H1 (cell line): ENCODE data around the gene ZNF423. TPM values are rescaled to one million over a fixed set of nuclear protein-coding genes. Genes with fewer than 3 reads are reported as not detected.

ENCODE experiments used
- CTCF ChIA-PET: fragments of 300-600 bp; sonication (Branson Sonifier 250); formaldehyde crosslinking; loops from one replicate; lab custom pipeline; 2021; ENCODE audit not compliant: partially characterized antibody; lab: Charles Lee
- POLR2A ChIA-PET: fragments of 300-600 bp; sonication (Branson Sonifier 250); formaldehyde crosslinking; loops from one replicate; lab custom pipeline; 2021; ENCODE audit warnings: inconsistent platforms; ENCODE audit not compliant: partially characterized antibody; lab: Charles Lee
- DNase-seq, 2 experiments: peaks; one replicate each; pipeline versions ENCODE4 v3.0.0 to v3.0.0-alpha.2; 2010 to 2022; ENCODE audit warnings: low spot score in 2 of 2, low read depth in 1 of 2, mixed read lengths in 1 of 2
- FAIRE-seq: peaks from 2 replicates; lab custom pipeline; 2011; peaks lifted over from hg19 to GRCh38; lab: Jason Lieb, UNC
- H2AFZ ChIP-seq: 2 replicates; pipeline ENCODE4 v1.8.1; 2012; ENCODE audit warnings: low read length, inconsistent platforms
- H2AK5ac ChIP-seq: 2 replicates; pipeline ENCODE4 v1.6.1; 2013; ENCODE audit warnings: low read depth, low read length
- H2BK120ac ChIP-seq: replicated peaks from 2 replicates; pipeline ENCODE3; 2013; ENCODE audit warnings: low read depth, low read length, inconsistent platforms
- H2BK12ac ChIP-seq: 2 replicates; pipeline ENCODE4 v1.6.1; 2013; ENCODE audit warnings: low read depth, low read length
- H2BK15ac ChIP-seq: 2 replicates; pipeline ENCODE4 v1.6.1; 2013; ENCODE audit warnings: low read length
- H2BK20ac ChIP-seq: 2 replicates; pipeline ENCODE4 v1.6.1; 2013; ENCODE audit warnings: low read length
- H2BK5ac ChIP-seq: 2 replicates; pipeline ENCODE4 v1.6.1; 2013; ENCODE audit warnings: low read depth, low read length
- H3K14ac ChIP-seq: 2 replicates; pipeline ENCODE4 v1.6.1; 2013; ENCODE audit warnings: inconsistent platforms; ENCODE audit not compliant: insufficient read length
- H3K18ac ChIP-seq: 2 replicates; pipeline ENCODE4 v1.6.1; 2013; ENCODE audit warnings: low read length; ENCODE audit errors: extremely low read depth
- H3K23ac ChIP-seq: 2 replicates; pipeline ENCODE4 v1.6.1; 2013; ENCODE audit warnings: inconsistent platforms; ENCODE audit not compliant: insufficient read length
- H3K23me2 ChIP-seq: 2 replicates; pipeline ENCODE4 v1.6.1; 2013; ENCODE audit warnings: low read depth, low read length
- H3K27ac ChIP-seq: 2 replicates; pipeline ENCODE4 v1.6.1; 2011; ENCODE audit warnings: low read depth, low read length, inconsistent platforms
- H3K27me3 ChIP-seq, 4 experiments: replicated peaks in 1 of 4; 1 replicate in 1 of 4; 2 replicates in 3 of 4; pipeline versions ENCODE4 v1.6.1 to v1.8.1; 2011 to 2013; ENCODE audit warnings: low read length in 3 of 4, mild to moderate bottlenecking in 3 of 4, inconsistent platforms in 2 of 4, mixed read lengths in 2 of 4, moderate library complexity in 1 of 4; ENCODE audit not compliant: control insufficient read depth in 3 of 4, insufficient read depth in 3 of 4; ENCODE audit errors: extremely low read depth in 1 of 4
- H3K36me3 ChIP-seq, 4 experiments: 2 replicates each; pipeline versions ENCODE4 v1.6.1 to v1.8.1; 2011 to 2013; ENCODE audit warnings: mild to moderate bottlenecking in 4 of 4, low read length in 3 of 4, moderate library complexity in 2 of 4, control low read depth in 1 of 4, inconsistent platforms in 1 of 4; ENCODE audit not compliant: insufficient read depth in 4 of 4, control insufficient read depth in 2 of 4
- H3K4ac ChIP-seq: replicated peaks from 2 replicates; pipeline ENCODE3; 2013; ENCODE audit warnings: low read length, low read depth, mixed read lengths, inconsistent platforms; ENCODE audit not compliant: insufficient read length
- H3K4me1 ChIP-seq, 4 experiments: replicated peaks in 1 of 4; 1 replicate in 1 of 4; 2 replicates in 3 of 4; pipeline versions ENCODE4 v1.6.1 to v1.8.1; 2011 to 2013; ENCODE audit warnings: low read length in 3 of 4, inconsistent platforms in 2 of 4, mixed read lengths in 1 of 4; ENCODE audit not compliant: insufficient read depth in 4 of 4, control insufficient read depth in 3 of 4
- H3K4me2 ChIP-seq, 2 experiments: 2 replicates each; pipeline versions ENCODE4 v1.6.1 to v1.8.1; 2011 to 2013; ENCODE audit warnings: low read depth in 2 of 2, low read length in 2 of 2, control low read depth in 1 of 2, inconsistent platforms in 1 of 2, mild to moderate bottlenecking in 1 of 2; ENCODE audit not compliant: insufficient read depth in 1 of 2
- H3K4me3 ChIP-seq, 4 experiments: fragments of 200-600, 300-600 bp in 1 of 4; sonication (generic), shearing (Covaris generic), sonication (Bioruptor Twin) in 1 of 4; 2 replicates each; pipeline versions ENCODE4 v1.5.1 to v1.8.1; 2011 to 2016; ENCODE audit warnings: low read length in 4 of 4, low read depth in 3 of 4, control low read depth in 2 of 4, inconsistent platforms in 2 of 4, mild to moderate bottlenecking in 2 of 4, mixed read lengths in 1 of 4, moderate library complexity in 1 of 4; ENCODE audit not compliant: insufficient read depth in 2 of 4; ENCODE audit errors: extremely low read depth in 1 of 4
- H3K56ac ChIP-seq: replicated peaks from 2 replicates; pipeline ENCODE3; 2013; ENCODE audit warnings: low read depth, mild to moderate bottlenecking, mixed read lengths, low read length, inconsistent platforms; ENCODE audit not compliant: insufficient read length
- H3K79me1 ChIP-seq: 2 replicates; pipeline ENCODE4 v1.6.1; 2013; ENCODE audit warnings: low read depth, low read length, control low read depth
- H3K79me2 ChIP-seq, 2 experiments: 2 replicates each; pipeline versions ENCODE4 v1.6.1 to v1.8.1; 2012 to 2013; ENCODE audit warnings: low read length in 2 of 2, mild to moderate bottlenecking in 2 of 2, inconsistent platforms in 1 of 2; ENCODE audit not compliant: insufficient read depth in 2 of 2, control insufficient read depth in 1 of 2
- H3K9ac ChIP-seq, 4 experiments: replicated peaks in 1 of 4; 1 replicate in 1 of 4; 2 replicates in 3 of 4; pipeline versions ENCODE4 v1.6.1 to v1.8.1; 2011 to 2013; ENCODE audit warnings: low read depth in 3 of 4, low read length in 3 of 4, control low read depth in 2 of 4, mild to moderate bottlenecking in 2 of 4, moderate library complexity in 2 of 4, inconsistent platforms in 1 of 4; ENCODE audit errors: extremely low read depth in 1 of 4
- H3K9me3 ChIP-seq, 2 experiments: 2 replicates each; pipeline versions ENCODE4 v1.6.1 to v1.8.1; 2012 to 2013; ENCODE audit warnings: mild to moderate bottlenecking in 2 of 2, moderate library complexity in 2 of 2, control low read depth in 1 of 2, inconsistent platforms in 1 of 2, low read depth in 1 of 2, low read length in 1 of 2, mixed read lengths in 1 of 2; ENCODE audit not compliant: insufficient read depth in 2 of 2
- H4K20me1 ChIP-seq, 2 experiments: replicated peaks in 1 of 2; 2 replicates each; pipeline versions ENCODE3 to v1.8.1; 2011 to 2013; ENCODE audit warnings: inconsistent platforms in 2 of 2, low read length in 2 of 2, mild to moderate bottlenecking in 1 of 2; ENCODE audit not compliant: insufficient read depth in 2 of 2, control insufficient read depth in 1 of 2
- H4K5ac ChIP-seq: 2 replicates; pipeline ENCODE4 v1.6.1; 2013; ENCODE audit warnings: low read length, low read depth, mixed read lengths, inconsistent platforms; ENCODE audit not compliant: insufficient read length
- H4K8ac ChIP-seq: 2 replicates; pipeline ENCODE4 v1.8.0; 2013; ENCODE audit warnings: mild to moderate bottlenecking, moderate library complexity, low read length, inconsistent platforms; ENCODE audit not compliant: insufficient read depth; ENCODE audit errors: extremely low read depth
- H4K91ac ChIP-seq: replicated peaks from 2 replicates; pipeline ENCODE3; 2013; ENCODE audit warnings: low read length, mixed read lengths, inconsistent platforms; ENCODE audit not compliant: insufficient read length
- CHD2 ChIP-seq: IDR thresholded peaks from 2 replicates; pipeline ENCODE4 v1.6.1; 2012; ENCODE audit warnings: low read length, improper control_type of control experiment
- JUND ChIP-seq: IDR thresholded peaks from 2 replicates; pipeline ENCODE4 v1.6.1; 2011; ENCODE audit warnings: mild to moderate bottlenecking, improper control_type of control experiment, low read length
- WGBS, 2 experiments: shearing (Covaris generic) in 1 of 2; methylation state at CpG; one replicate each; pipeline versions ENCODE4 v1.1.6 to v1.1.7; 2013 to 2015; ENCODE audit warnings: low lambda C conversion rate in 2 of 2, mixed read lengths in 2 of 2, inconsistent platforms in 1 of 2, low coverage in 1 of 2, missing lambda C conversion rate in 1 of 2; ENCODE audit not compliant: insufficient replicate concordance in 2 of 2, insufficient coverage in 1 of 2, insufficient read length in 1 of 2; ENCODE audit errors: extremely low coverage in 1 of 2, missing lambda C conversion rate in 1 of 2; 5-methylcytosine and 5-hydroxymethylcytosine counted together
- polyA plus RNA-seq, 7 experiments: library from polyadenylated mRNA; depleted of rRNA in 3 of 7; stranded (reverse) in 5 of 7; unstranded in 2 of 7; fragments of >200 nt in 5 of 7; fragments of 200-250 nt in 2 of 7; gene quantifications; 1 replicate in 5 of 7; 2 replicates in 1 of 7; 4 replicates in 1 of 7; pipeline versions ENCODE4 v1.2.1 to v1.2.3, GENCODE V29; 2011 to 2013; ENCODE audit warnings: missing spikeins in 2 of 7, mixed read lengths in 2 of 7
- total RNA-seq: library from RNA; stranded (reverse); fragmentation: NEBNext Ultra II Directional; extraction: Animal tissue kit (Norgen Biotek cat#: 25700); gene quantifications from 2 replicates; pipeline ENCODE4 v1.2.1, GENCODE V29; 2021
- TF ChIP-seq, protein P1 (sequence below): IDR thresholded peaks from 2 replicates; pipeline ENCODE4 v1.6.1; 2012; ENCODE audit warnings: inconsistent platforms

Gene ZNF423
- total and polyA plus RNA-seq, 2 of the 8 experiments (the other 6 are each of a cell fraction or from before 2014, with no cell fraction given): 38.2 to 52.3 TPM

GRCh38 chr16:49492896-49493626 is 362.9 kb downstream of the ZNF423 start:
- H4K91ac ChIP-seq: no peak overlapping the region
- H3K4me1 ChIP-seq: peaks cover 0 to 16% (median 5%) of the 10 kb centered on the region in 4 experiments; a peak in 6 of 7 replicates
- H4K5ac ChIP-seq: no peak overlapping the region
- peak overlapping the region; percentile 81; the same call in 1 of the 2 replicates for H2BK15ac ChIP-seq
- H2BK5ac ChIP-seq: no peak overlapping the region
- H4K8ac ChIP-seq: peak overlapping the region; percentile 80; the same call in 1 of the 2 replicates
- no peak for FAIRE-seq
- H2BK12ac ChIP-seq: no peak overlapping the region
- no peaks in the 10 kb centered on the region for H3K79me1 ChIP-seq
- H3K36me3 ChIP-seq: no peaks in the 10 kb centered on the region
- H3K4me3 ChIP-seq: no peak overlapping the region
- H3K4me2 ChIP-seq: no peak overlapping the region
- DNase-seq: no peak
- 90% methylated on average over 16 of the region's 16 CpGs; no CpG with 5 or more reads in 1 of the 2 experiments for WGBS, 2 experiments
- no peak overlapping the region for H2BK20ac ChIP-seq
- H3K56ac ChIP-seq: no peak overlapping the region
- no peaks in the 10 kb centered on the region for H3K79me2 ChIP-seq
- no peak overlapping the region for H3K14ac ChIP-seq
- TF ChIP-seq, protein P1, sequence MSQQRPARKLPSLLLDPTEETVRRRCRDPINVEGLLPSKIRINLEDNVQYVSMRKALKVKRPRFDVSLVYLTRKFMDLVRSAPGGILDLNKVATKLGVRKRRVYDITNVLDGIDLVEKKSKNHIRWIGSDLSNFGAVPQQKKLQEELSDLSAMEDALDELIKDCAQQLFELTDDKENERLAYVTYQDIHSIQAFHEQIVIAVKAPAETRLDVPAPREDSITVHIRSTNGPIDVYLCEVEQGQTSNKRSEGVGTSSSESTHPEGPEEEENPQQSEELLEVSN: 0 out of 2 replicates have a peak, but pooled peaks have one; percentile 1
- TF ChIP-seq JUND (no peak), CHD2 (no peak)
- no peak overlapping the region for H2AK5ac ChIP-seq
- no peaks in the 10 kb centered on the region; the same call in 1 of the 2 replicates for H3K23me2 ChIP-seq
- ChIA-PET CTCF (interaction anchor here (0.6 to 2.1 kb wide), 10 partner anchors 11 to 654 kb away, joined by 3 to 10 read pairs (median 4); no protein-coding TSS in a partner anchor), POLR2A (no interaction called here)
- no peak overlapping the region for H2BK120ac ChIP-seq
- no peak overlapping the region for H3K9ac ChIP-seq
- H3K27me3 ChIP-seq: no peaks in the 10 kb centered on the region
- H2AFZ ChIP-seq: no peak overlapping the region
- H3K4ac ChIP-seq: no peak overlapping the region
- H3K27ac ChIP-seq: no peak overlapping the region
- no peaks in the 10 kb centered on the region for H3K9me3 ChIP-seq
- no peak overlapping the region for H3K23ac ChIP-seq
- peaks cover 2 to 5% of the 10 kb centered on the region in 2 experiments for H4K20me1 ChIP-seq
- H3K18ac ChIP-seq: no peak overlapping the region
